GM18517 (cell line): ENCODE measurements around the gene DDC.
"Not testable (repeated sequence)": the region's sequence is repeated elsewhere in the genome, so short reads cannot be mapped to it uniquely, and the experiment has no call there.

Source experiments
- ATAC-seq: cut with Tn5 transposase; IDR thresholded peaks from one replicate; pipeline ENCODE4 v1.9.1; 2021; ENCODE audit warnings: mild to moderate bottlenecking, moderate library complexity; ENCODE audit not compliant: unreplicated experiment

The DDC gene

DNA sequence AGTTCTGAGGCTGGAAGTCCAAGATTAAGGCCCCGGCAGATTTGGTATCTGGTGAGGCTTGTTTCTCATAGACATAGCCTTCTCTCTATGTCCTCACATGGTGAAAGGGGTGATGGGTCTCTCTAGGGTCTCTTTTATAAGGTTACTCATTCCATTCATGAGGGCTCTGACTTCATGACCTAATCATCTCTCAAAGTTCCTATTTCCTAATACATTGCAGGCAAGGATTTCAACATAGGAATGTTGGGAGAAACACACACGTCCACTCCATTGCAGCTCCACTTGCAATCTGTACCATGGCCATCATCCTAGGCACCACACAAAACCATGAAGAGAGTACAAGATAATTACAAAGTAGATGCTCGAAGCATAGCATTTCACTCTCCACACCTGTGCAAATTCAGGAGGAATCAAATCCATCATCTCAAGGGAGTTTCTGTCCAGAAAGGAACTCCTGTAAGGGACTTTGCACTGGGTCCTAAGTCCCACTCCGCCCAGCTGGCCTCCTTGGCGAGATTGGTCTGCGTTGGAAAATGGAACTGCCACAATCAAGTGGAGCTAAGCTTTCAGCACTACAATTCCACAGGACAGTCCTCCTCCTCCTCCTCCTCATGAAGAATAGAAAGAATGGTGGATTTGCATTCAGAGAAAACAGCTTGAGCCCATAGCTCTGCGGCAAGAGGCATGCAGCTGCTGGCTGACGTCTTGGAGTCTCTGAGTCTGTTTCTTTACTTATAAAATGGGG, 8.8 kb downstream of the DDC start:
- no peak for ATAC-seq

DNA sequence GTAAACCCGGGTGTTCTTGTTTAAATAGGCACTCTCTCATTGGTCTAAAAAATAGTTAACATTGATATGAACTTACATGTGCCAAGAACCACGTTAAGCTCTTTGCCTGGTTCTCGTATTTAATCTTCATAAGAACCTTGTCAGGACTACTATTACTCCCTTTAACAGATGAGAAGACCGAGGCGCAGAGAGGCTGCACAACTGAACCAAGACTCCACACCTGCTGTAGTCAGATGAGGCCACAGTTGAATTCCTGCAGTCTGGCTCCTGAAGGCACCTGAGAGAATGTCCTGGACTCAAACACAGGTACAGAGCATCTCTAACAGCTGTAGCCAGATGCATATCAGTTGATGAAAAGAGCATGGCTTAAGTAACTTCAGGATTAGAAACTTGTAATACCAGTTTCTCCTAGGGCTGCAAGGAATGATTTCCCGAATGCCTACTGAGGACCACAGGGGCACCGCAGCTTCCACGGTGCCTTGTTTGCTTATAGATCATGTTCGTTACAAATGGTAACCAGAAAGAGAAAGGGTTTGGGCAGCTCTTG, 9.5 kb downstream of the DDC start:
- ATAC-seq = no peak

DNA sequence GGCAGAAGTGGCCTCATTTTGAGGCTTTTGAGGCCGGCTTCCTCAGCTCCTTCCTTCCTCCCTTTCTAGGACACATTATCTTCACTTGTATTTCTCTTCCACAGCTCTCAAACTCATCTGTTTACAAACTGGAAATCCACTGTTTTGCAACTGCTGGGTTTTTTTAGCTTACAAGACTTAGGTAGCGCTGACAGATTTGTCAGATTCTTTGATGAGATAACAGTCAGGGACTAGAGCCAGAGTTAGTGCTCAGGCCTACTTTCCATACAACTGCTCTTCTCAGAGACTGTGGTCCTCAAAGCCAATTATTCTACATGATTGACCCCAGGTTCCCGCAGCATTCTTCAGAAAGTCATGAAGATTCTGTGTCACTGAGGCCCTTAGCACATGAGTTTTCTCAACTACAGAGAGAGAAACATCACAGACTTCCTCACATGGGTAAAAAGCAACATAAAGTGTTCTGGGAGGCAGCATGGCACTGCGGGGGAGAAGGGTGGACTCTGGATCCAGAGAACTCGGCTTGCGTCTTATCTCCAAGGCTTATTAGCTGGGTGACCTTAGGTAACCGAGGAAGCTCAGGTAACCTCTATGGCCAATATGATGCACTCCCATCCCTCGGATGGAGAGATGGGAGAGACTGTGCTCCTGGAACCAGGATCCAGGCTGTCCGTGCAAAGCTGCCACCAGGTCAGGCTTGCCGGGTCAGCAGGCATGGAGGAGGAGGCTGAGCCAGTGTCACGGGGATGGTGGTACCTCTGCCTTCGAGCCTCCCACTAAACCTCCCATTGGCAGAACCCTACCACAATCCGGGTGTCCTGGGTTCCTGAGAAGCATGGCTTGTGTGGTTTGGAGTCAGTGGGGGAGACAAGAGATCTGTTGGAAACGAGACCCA, 10.5 kb downstream of the DDC start:
- ATAC-seq = no peak

DNA sequence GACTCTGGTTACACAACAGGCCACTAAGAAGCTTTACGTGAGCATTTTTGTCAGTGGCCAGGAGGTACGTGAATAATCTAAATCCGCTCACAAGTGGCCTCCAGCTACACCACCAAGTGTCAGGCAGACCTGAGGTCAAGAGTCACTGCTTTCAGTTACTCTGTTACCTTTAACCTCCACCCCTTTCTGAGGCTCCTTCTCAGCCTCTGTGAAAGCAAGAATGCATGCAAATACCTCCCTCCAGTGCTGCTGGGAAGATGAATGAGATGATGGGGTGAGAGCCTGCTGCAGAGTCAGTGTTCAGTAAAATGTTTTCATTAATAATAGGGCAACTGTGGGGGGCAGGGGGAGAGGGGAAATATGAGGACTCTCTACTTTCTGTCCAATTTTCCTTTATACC, 11.2 kb downstream of the DDC start:
- no peak for ATAC-seq

DNA sequence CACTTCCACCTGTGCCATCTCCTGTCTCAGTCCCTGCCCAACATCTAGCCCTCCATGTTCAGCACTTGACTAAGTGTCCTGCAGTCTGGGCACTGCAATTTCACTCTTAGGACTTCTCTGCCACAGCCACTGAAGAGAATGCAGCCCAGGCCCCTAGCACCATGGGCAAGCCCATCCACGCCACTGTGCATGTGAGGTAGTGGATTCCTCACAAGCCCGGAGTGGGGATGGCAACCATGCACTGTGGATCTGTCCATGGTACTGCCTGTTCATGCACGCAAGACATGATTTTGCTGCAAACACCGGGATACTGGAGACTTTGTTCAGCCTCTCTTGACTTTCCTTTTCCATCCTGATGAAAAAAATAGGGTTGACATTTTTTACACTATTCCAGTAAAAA, 12.3 kb downstream of the DDC start:
- ATAC-seq = no peak

DNA sequence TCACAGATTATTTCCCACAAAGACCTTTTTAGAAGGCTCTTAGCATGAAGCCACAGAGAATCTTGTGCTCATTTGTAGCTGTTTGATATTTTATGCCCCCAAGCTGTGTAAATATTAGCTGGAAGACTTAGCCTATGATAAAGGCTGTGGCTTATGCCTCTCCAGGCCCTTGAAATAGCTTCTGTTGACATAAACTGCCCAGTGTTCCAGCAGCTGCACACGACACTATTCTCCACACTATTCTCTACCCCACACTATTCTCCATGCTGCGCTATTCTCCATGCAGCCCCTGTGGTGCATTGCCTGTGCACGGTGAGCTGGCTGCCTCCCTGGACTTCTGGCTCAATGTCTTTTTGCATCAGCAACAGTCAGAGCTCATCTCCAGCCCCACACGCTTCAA, 13.1 kb downstream of the DDC start:
- no peak for ATAC-seq

DNA sequence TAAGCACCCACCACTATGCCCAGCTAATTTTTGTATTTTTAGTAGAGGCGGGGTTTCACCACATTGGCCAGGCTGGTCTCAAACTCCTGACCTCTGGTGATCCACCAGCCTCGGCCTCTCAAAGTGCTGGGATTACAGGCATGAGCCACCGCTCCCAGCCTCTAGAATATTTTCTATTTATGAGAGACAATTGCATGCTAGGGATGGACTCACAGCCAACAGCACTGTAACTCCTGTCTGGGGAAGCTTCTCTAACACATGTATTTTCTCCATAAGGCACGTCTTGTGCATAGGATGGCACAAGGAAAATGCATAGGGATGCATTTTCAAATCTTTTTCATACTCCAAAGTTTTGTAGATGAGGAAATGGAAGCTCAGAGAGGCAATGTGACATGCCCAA, 19.6 kb downstream of the DDC start:
- not testable (repeated sequence) for ATAC-seq

DNA sequence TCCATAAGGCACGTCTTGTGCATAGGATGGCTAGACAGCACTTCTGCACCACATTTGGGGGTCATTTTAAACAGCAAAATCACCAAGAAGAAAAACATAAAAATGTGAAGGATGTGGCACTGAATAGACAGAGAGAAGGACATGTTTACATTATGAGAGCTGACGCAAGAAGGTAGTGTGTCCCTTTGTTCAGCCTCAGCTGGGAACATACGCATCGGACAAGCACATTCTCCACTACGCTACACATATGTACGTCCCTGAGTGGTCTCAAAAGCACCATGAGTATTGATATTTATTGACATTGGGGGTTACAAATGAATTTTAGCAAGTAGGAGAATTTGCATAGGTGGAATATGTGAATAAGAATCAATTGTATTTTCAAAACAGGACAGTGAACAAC, 20.2 kb downstream of the DDC start:
- ATAC-seq = no peak

DNA sequence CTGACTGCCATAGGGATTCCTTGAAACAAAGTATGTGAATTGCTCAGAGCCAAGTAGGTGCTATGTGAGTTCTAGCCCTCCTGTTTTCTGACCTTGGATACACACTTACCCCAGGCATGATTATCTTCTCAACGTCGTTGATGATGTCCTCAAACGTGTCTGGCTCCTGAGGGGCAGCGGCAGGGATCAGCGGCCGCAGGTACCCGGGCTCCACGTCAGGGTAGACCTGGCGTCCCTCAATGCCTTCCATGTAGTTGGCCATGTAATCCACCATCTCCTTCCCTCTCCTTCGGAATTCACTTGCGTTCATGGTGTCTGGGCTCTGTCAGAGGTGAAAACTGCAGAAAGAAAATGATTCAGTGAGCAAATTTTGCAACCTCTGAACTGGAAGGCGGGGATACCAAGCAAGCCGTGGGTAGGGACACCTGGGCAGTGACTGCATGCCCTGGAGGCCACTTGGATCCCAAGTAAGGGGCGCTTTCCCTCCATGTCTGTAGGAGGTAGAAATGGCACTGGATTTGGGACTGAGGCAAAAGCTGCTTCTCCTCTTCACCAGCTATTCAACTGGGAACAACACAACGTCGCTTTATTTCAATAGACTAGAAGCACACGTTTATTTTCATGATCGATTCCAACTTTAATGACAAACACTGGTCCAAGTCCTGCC, 21.3 kb downstream of the DDC start:
- ATAC-seq = no peak

DNA sequence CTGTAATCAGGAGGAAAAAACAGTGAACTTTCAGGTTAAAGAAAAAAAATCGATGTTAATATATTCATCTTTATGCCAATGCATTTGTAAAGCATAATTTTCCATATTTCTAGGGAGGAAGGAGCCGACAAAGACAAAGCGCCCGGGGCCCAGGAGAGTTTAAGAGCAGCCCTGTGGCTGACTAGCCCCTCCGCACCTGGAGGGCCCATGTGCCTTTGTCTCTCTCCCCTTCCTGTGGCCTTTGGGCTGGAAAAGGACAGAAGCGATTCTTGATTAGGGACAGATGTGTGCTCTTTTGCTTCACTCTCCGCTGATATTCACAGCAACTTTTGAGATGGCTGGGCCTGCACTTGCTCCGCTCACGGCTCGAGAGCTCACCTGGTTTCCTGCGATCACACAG, 23.1 kb downstream of the DDC start:
- no peak for ATAC-seq

DNA sequence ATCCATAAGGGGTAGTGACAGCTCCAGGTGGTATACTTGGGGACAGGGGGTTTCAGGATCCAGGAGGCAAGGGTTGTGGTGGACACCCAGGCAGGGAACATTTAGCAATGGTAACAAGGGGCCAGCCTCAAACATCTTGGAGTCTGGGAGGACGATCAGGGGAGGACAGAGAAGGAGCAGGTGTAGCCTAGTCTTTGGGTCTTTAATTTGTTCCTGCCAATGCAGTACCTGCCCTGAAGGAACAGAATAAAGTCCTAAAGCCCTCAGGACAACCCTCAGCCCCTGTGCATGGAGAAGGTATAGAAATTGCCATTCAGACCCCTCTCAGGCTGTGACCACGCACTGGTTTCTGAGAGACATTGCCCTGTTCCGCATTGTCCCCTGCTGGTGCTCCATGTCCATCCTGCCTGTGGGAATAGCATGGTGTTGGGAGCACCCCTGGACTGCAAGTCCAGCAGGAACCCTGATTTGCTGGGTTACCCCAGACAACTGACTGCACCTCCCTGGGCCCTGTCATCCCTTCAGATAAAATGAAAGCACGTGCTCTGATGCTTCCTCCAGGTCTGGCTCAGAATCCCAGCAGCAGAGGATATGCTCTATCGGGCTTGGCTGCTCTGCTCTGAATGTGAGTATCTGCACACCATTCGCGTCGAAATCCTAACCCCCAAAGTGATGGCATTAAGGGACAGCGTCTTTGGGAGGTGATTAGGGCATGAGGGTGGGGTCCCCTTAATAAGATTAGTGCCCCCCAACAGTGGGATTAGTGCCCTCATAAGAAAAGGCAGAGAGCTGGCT, 24.2 kb downstream of the DDC start:
- ATAC-seq = no peak

DNA sequence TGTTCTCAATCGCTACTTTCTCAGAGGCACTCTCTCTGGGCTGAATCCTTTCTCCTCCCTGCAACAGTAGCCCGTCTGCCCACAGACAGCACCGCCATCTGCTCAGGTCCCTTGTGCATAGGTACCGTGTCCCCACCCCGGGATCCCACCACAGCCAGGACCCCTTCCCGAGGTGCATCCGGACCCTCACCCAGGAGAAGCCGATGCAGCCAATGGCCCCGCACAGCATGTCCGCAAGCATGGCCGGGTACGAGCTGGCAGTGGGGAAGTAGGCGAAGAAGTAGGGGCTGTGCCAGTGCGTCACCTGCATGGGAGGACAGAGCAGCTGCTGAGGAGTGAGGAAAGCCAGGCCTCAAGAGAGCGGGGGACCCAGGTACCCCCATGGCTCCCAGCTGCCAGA, 25.5 kb downstream of the DDC start:
- ATAC-seq = no peak

DNA sequence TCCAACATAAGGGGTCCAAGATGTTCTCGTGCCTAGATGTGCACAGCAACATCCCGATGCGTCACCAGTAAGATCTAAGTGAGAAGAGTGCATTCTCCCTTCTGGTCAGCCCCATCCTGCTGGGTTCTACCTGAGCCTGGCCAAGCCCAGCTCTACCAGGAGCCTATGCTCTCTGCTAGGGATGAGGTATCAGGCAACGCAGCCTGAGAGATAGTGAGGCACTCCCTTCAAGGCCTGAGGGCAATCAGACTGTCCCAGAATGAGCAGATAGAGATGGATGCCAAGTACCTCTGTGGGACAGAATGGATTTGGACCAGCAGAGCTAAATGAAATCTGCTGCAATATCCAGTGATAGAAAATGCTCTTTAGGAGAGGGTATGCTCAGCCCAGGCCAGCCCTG, 26.7 kb downstream of the DDC start:
- no peak for ATAC-seq

DNA sequence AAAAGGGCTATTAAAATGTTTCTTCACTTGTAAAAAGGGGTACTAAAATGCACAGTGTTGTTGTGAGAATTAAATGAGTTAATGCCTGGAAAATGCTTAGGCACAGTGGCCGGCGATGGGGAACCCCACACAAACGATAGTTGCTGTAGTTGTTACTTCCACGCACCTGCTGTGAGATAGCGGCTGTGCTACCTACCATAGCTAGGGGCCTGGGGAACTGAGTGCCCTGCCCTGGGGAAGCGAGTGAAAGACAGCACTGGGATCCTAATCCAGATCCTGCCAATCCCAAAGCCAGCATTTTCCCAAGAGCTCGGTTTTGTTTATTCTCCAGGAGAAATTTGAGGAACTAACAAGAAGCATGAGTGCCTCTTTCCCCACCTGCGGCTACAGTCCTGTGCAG, 27.8 kb downstream of the DDC start:
- ATAC-seq = no peak

DNA sequence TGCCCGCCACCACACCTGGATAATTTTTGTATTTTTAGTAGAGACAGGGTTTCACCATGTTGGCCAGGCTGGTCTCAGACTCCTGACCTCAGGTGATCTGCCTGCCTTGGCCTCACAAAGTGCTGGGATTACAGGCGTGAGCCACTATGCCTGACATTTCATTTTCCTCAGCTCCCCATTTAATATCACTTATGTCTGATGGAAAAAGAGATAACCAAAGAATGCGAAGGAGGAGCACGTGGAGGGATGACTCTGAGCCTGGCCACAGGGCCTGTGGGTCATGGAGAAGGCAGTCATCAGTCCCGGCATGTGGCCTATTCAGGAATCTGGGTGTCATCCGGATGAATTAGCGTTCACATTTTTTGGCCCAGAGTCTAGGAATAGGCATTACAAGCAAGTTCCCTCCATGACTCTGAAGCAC, 29.9 kb downstream of the DDC start:
- not testable (repeated sequence) for ATAC-seq

DNA sequence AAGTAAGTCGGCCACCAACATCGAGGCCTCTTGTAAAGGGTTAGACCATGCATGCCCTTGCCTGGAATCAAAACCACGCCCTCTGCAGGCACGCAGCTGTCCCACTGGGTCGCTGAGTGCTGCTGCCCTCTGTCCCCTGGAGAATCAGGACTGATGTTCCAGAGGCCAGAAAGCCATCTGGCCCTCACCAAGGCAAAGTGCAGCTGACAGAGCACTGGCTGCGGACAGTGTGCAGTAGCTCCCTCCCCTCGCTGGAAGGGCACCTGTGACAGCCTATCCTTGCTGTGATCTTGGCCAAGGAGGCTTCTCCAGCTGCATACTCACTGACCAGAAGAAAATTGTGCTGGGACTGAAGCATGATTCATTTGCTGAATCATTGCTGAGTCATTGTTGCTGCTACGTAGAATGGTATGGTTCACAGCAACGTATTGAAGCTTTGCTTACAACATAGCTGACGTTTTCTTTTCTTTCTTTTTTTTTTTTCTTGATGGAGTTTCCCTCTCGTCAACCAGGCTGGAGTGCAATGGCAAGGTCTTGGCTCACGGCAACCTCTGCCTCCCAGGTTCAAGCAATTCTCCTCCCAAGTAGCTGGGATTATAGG, 30.4 kb downstream of the DDC start:
- no peak for ATAC-seq

DNA sequence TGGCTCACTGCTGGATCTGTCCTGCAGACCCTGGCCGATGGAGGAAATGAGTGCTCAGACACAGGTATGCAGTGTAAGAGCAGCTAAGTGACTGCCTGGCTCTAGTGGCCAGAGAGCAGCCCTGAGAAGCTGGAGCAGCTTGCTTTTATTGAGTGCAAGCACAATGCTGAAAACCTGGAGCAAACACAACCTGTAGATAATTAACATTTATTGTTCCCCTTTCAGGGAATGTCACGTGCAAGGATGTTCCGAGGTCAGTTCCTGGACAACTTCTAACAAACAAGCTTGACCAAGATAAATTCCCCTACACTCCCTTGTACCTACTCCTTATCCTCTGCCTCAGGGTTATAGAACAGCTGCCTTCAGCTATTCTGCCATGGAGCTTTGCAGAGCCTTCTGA, 31.3 kb downstream of the DDC start:
- no peak for ATAC-seq

DNA sequence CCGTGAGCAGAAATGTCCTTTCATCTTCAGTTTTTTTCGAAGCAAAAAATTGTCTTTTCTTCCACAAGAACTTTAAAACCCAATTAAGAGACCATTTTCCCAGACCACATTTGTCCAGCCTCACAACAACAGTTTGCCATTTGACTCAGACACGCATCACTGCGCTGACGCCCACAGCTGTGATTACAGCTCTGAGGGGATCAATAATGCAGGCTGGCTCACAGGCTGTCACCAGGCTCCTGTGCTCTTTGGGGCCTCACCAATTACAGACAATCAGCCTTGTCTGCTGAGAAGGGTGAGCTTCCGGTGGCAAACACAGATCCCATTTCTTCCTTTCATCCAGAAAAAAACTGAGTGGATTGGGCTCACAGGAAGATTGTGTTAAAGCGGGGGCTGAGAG, 33.3 kb downstream of the DDC start:
- no peak for ATAC-seq

DNA sequence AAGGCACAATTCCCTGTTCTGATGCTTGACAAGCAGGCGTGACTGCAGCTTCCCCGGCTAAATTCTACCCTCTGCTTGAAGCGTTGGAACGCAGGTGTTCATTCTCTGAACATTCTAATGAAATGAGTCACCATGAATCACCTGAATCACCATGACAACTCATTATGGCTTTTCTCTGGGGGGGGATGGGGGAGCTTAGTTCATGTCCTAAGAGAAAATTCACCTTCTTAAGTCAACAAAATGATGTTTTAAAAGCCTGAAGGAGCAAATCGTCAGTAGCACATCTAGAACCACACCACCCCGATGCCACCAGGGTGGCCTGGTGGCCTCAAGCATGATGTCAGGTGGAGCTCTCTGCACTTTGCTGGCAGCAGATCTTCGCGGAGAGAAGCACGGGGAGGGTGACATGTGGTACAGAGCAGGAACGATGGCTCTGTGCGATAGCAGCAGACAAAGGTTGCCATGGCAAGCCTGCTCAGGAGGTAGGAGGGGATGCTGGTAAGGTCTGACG, 33.7 kb downstream of the DDC start:
- ATAC-seq = no peak

DNA sequence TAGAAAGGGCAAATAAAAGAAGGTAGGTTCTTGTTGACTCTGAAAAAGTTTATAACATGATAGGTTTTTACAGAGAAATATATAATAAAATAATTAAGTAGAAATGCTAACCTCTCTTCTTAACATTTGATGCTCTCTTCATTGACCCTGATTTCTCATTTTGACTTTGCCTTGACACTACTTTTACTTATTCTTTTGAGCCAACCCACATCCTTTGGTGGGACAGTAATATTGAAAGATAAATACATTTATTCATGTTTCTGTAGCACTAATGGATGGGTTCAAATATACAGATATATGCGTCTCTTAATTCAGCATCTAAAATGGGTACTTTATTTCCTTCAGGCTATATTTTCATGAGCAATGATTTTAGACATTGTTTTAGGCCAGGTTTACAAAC, 34.4 kb downstream of the DDC start:
- no peak for ATAC-seq
